HCT116 (cell line): ENCODE measurements around the gene NOXO1. TPM values are rescaled to one million over a fixed set of nuclear protein-coding genes. Genes with fewer than 3 reads are reported as not detected.

ENCODE experiments used
- ATAC-seq: fragments of 200-7000 bp; cut with Tn5 transposase; 2 replicates; pipeline ENCODE4 v1.9.1; 2020; ENCODE audit warnings: mild to moderate bottlenecking, moderate library complexity
- BruUV-seq: library from RNA; stranded (reverse); fragments of 400-500 nt; replicated peaks from 2 replicates; lab custom pipeline; 2021; lab: Mats Ljungman, UMichigan
- CTCF ChIA-PET: fragments of 300-600 bp; sonication (Branson Sonifier 250); formaldehyde crosslinking; loops from one replicate; lab custom pipeline; 2021; ENCODE audit warnings: antibody characterized with exemption; lab: Charles Lee
- POLR2A ChIA-PET: fragments of 300-600, 350-600 bp; sonication (Branson Sonifier 250); formaldehyde crosslinking; loops from one replicate; lab custom pipeline; 2021; ENCODE audit warnings: antibody characterized with exemption; lab: Charles Lee
- RAD21 ChIA-PET, 2 experiments: fragments of 300-600 bp; sonication (Branson Sonifier 250); formaldehyde crosslinking; loops; one replicate each; lab custom pipeline; 2023; ENCODE audit warnings: low total read pairs in 2 of 2; ENCODE audit not compliant: uncharacterized antibody in 2 of 2, unreplicated experiment in 2 of 2, low non-redundant PET in 1 of 2; lab: Charles Lee
- DNase-seq: peaks from one replicate; pipeline ENCODE4 v3.0.0-alpha.2; 2010; ENCODE audit warnings: low read depth, low spot score
- H2AFZ ChIP-seq: fragments of 200-600 bp; shearing (Covaris generic), sonication (generic); 2 replicates; pipeline ENCODE4 v1.6.1; 2017; ENCODE audit warnings: low read depth, mixed run types, mixed read lengths, antibody characterized with exemption, low read length; ENCODE audit not compliant: poor library complexity, severe bottlenecking
- H3K27ac ChIP-seq: 2 replicates; pipeline ENCODE4 v1.5.1; 2012; ENCODE audit warnings: low read depth, low read length
- H3K27me3 ChIP-seq: fragments of 200-600 bp; sonication (generic); 2 replicates; pipeline ENCODE4 v1.6.1; 2016; ENCODE audit warnings: mixed run types, low read length, mixed read lengths; ENCODE audit not compliant: insufficient read depth
- H3K36me3 ChIP-seq, 2 experiments: fragments of 200-500 bp in 1 of 2; fragments of 200-600 bp in 1 of 2; sonication (Bioruptor generic) in 1 of 2; sonication (generic) in 1 of 2; 2 replicates each; pipeline versions ENCODE4 v1.5.1 to v1.6.1; 2014 to 2016; ENCODE audit warnings: low read length in 2 of 2, inconsistent platforms in 1 of 2, mixed read lengths in 1 of 2, mixed run types in 1 of 2; ENCODE audit not compliant: insufficient read depth in 2 of 2, control insufficient read depth in 1 of 2
- H3K4me1 ChIP-seq, 2 experiments: fragments of 200-600 bp in 1 of 2; sonication (generic) in 1 of 2; 2 replicates each; pipeline versions ENCODE4 v1.5.1 to v1.6.1; 2012 to 2017; ENCODE audit warnings: low read length in 2 of 2, inconsistent platforms in 1 of 2, mild to moderate bottlenecking in 1 of 2, mixed read lengths in 1 of 2, mixed run types in 1 of 2, moderate library complexity in 1 of 2; ENCODE audit not compliant: insufficient read depth in 2 of 2, control insufficient read depth in 1 of 2
- H3K4me2 ChIP-seq: fragments of 200-600 bp; sonication (generic); 2 replicates; pipeline ENCODE4 v1.6.1; 2017; ENCODE audit warnings: mixed run types, low read length, mixed read lengths
- H3K4me3 ChIP-seq, 2 experiments: fragments of 200-600 bp in 1 of 2; sonication (generic) in 1 of 2; replicated peaks in 1 of 2; 2 replicates each; pipeline ENCODE4 v1.5.1; 2011 to 2016; ENCODE audit warnings: low read length in 2 of 2, control low read depth in 1 of 2, low read depth in 1 of 2, mild to moderate bottlenecking in 1 of 2, mixed read lengths in 1 of 2, mixed run types in 1 of 2
- H3K79me2 ChIP-seq: fragments of 200-600 bp; sonication (generic); 2 replicates; pipeline ENCODE4 v1.6.1; 2017; ENCODE audit warnings: mild to moderate bottlenecking, mixed run types, low read length, moderate library complexity, mixed read lengths; ENCODE audit not compliant: insufficient read depth
- H3K9ac ChIP-seq: fragments of 200-600 bp; sonication (generic); 2 replicates; pipeline ENCODE4 v1.6.1; 2016; ENCODE audit warnings: low read length, mixed read lengths
- H3K9me2 ChIP-seq: fragments of 200-600 bp; sonication (generic), shearing (Covaris generic); 2 replicates; pipeline ENCODE4 v1.6.1; 2017; ENCODE audit warnings: mixed run types, mild to moderate bottlenecking, moderate library complexity; ENCODE audit not compliant: insufficient read depth
- H3K9me3 ChIP-seq, 2 experiments: fragments of 200-500 bp in 1 of 2; fragments of 200-600 bp in 1 of 2; sonication (Bioruptor generic) in 1 of 2; sonication (generic) in 1 of 2; 2 replicates each; pipeline ENCODE4 v1.6.1; 2014 to 2017; ENCODE audit warnings: low read length in 2 of 2, mixed read lengths in 2 of 2, inconsistent platforms in 1 of 2, low read depth in 1 of 2, mild to moderate bottlenecking in 1 of 2, mixed run types in 1 of 2, moderate library complexity in 1 of 2; ENCODE audit not compliant: control insufficient read depth in 1 of 2, insufficient read depth in 1 of 2
- H4K20me1 ChIP-seq: fragments of 200-600 bp; sonication (generic), shearing (Covaris generic); 2 replicates; pipeline ENCODE4 v1.6.1; 2017; ENCODE audit warnings: mixed run types, mild to moderate bottlenecking, moderate library complexity; ENCODE audit not compliant: insufficient read depth
- SP1 ChIP-seq: IDR thresholded peaks from 2 replicates; pipeline ENCODE4 v1.6.1; 2012; ENCODE audit warnings: low read depth
- intact Hi-C: fragments of 100-400 bp; cut with micrococcal nuclease; formaldehyde crosslinking; loops from 2 replicates; pipeline ENCODE4 v1.10.0; 2022
- total RNA-seq: library from RNA; stranded (reverse); gene quantifications from one replicate; pipeline ENCODE4 v1.2.1, GENCODE V29; 2021; ENCODE audit not compliant: unreplicated experiment
- TF ChIP-seq, protein P1 (sequence below), 3 experiments: fragments of 200-600 bp in 1 of 3; sonication (generic) in 1 of 3; IDR thresholded peaks in 2 of 3; conservative IDR thresholded peaks in 1 of 3; 2 replicates each; pipeline ENCODE4 v1.5.1; 2012 to 2017; ENCODE audit warnings: low read depth in 2 of 3, low read length in 2 of 3, antibody characterized with exemption in 1 of 3, borderline replicate concordance in 1 of 3, control low read depth in 1 of 3, mild to moderate bottlenecking in 1 of 3, mixed read lengths in 1 of 3, mixed run types in 1 of 3, moderate library complexity in 1 of 3; ENCODE audit not compliant: insufficient read depth in 1 of 3

The NOXO1 gene
- total RNA-seq, 1 experiment from 2014 or later = 10.0 TPM

DNA sequence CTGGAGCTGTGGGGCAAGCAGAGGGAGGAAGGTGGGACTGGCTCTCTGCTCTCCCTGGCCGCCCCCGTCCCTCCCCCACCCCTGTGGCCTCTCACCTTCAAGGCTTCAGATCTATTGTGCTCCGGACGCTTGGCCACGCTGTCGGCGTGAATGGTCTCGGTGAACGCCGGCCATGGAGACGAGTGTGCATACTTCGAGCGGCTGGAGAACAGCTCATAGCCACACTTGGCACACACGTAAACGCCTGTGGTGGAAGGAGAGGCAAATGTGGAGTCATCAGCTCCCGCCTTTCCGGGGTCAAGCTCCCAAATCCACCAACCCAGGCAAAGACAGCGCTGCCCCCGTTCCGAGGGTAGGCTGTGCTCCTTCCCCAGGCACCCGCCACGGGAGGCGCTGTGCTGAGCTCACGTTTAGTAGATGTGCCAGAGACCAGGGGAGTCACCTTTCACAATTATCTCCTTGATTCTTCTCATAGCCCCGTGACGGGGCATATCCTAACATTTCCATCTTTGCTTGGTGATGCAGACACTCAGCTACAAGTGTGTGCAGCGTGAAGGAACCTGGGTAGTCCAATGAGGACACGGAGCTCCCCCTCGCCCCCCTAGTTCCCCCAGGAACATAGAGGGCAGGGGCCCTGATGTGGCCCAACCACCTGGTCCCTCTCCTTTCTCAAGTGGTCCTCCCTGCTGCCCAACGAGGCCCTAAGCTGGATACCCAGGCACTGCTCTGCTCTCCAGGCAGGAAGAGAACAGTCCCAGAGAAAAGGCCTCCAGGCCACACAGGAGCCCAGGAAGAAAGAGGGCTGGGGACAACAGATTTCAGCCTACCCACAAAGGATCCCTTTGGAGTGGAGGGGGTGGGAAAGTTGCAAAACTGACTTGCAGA, 39.9 kb downstream of the NOXO1 start:
- intact Hi-C loops = no loop called here
- Histone ChIP-seq H3K4me3 (peak overlapping the region; percentile 86 to 87), H2AFZ (no peak overlapping the region), H3K36me3 (peaks cover 5 to 6% of the 10 kb centered on the region in 2 experiments; a peak in 3 of 4 replicates), H3K4me1 (peaks cover 14 to 26% of the 10 kb centered on the region in 2 experiments), H3K4me2 (peak overlapping the region; percentile 100), H3K9me3 (no peaks in the 10 kb centered on the region), H3K9ac (peak overlapping the region; percentile 82; the same call in 1 of the 2 replicates)
- no peak for ATAC-seq
- BruUV-seq = no TSS peak
- no peak for DNase-seq
- ChIA-PET POLR2A (interaction anchor here (1.3 kb wide), 1 partner anchor 23 kb away, joined by 3 read pairs; the partner anchor contains the start of gene RPS2), CTCF (interaction anchor here (2.1 kb wide), 1 partner anchor 18 kb away, joined by 4 read pairs; no protein-coding TSS in a partner anchor)
- TF ChIP-seq, protein P1, sequence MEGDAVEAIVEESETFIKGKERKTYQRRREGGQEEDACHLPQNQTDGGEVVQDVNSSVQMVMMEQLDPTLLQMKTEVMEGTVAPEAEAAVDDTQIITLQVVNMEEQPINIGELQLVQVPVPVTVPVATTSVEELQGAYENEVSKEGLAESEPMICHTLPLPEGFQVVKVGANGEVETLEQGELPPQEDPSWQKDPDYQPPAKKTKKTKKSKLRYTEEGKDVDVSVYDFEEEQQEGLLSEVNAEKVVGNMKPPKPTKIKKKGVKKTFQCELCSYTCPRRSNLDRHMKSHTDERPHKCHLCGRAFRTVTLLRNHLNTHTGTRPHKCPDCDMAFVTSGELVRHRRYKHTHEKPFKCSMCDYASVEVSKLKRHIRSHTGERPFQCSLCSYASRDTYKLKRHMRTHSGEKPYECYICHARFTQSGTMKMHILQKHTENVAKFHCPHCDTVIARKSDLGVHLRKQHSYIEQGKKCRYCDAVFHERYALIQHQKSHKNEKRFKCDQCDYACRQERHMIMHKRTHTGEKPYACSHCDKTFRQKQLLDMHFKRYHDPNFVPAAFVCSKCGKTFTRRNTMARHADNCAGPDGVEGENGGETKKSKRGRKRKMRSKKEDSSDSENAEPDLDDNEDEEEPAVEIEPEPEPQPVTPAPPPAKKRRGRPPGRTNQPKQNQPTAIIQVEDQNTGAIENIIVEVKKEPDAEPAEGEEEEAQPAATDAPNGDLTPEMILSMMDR (IDR thresholded peaks at IDR 0.05 in 2 of 3, conservative IDR thresholded peaks at IDR 0.05 in 1 of 3; ENCODE audit: borderline replicate concordance in 1 of 3, insufficient read depth in 1 of 3, low read depth in 2 of 3, low read length in 2 of 3) = peak in 2 of 3 experiments; percentile 2 to 30; a peak in 1 of 6 replicates
- no peak for TF ChIP-seq SP1
- TF ChIP-seq, all 23 proteins: peak for 1
- H3K9me2 ChIP-seq = no peaks in the 10 kb centered on the region
- no peaks in the 10 kb centered on the region for H3K79me2 ChIP-seq
- no peaks in the 10 kb centered on the region for H4K20me1 ChIP-seq
- RAD21 ChIA-PET = interaction anchor here in 1 of 2 experiments (0.9 kb wide), 1 partner anchor 9 kb away, joined by 3 read pairs; no protein-coding TSS in a partner anchor
- H3K27me3 ChIP-seq = no peaks in the 10 kb centered on the region
- H3K27ac ChIP-seq = peak overlapping the region; percentile 61
